ENCODE measurements around the gene TRAPPC5.

GRCh38 chr19:7639863-7640348 is 40.7 kb upstream of the TRAPPC5 start:
- TF ChIP-seq CTCF (IDR thresholded peaks at IDR 0.05 in 8 of 11, conservative IDR thresholded peaks at IDR 0.05 in 3 of 11) (no peak), POLR2AphosphoS5 (IDR thresholded peaks at IDR 0.05) (no peak)

All from spleen (tissue), 7 donors.